GM21786 (cell line): Measurements from ENCODE around the gene DDAH1.
"Not testable (repeated sequence)": the region's sequence is repeated elsewhere in the genome, so short reads cannot be mapped to it uniquely, and the experiment has no call there.

Experiments
- ATAC-seq: cut with Tn5 transposase; IDR thresholded peaks from one replicate; pipeline ENCODE4 v1.9.1; 2021; ENCODE audit not compliant: unreplicated experiment

Gene DDAH1

DNA sequence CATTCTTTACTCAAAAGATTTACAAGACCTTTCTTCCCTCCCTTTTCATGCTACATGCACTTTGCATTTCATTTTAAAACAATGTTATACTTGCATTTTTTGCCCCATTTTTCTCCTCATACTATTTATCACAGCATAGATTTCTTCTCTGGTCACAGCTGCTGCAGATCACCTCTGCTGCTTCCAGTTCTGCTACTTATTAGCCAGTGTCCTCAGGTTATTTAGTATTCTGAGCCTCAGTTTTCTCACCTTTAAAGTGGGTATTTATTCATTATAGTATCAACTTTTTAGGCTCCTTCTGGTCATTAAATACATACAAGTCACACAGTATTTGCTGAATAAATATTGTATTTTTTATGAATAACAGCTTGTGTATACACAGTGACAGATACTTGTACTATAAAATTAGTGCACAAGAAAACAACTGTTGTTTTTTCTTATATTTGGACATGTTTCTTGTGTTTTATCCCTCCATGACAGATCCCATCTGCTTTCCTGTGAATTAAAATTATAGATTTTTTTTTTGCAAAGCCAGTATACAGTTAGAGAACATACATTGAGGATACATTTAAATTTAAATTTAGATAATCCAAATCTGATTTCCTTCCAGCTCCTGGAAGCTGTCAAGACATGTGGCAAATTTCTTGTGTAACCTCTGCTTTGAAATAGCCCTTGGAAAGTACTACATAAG is 103.2 kb downstream of the DDAH1 start:
- no peak for ATAC-seq

DNA sequence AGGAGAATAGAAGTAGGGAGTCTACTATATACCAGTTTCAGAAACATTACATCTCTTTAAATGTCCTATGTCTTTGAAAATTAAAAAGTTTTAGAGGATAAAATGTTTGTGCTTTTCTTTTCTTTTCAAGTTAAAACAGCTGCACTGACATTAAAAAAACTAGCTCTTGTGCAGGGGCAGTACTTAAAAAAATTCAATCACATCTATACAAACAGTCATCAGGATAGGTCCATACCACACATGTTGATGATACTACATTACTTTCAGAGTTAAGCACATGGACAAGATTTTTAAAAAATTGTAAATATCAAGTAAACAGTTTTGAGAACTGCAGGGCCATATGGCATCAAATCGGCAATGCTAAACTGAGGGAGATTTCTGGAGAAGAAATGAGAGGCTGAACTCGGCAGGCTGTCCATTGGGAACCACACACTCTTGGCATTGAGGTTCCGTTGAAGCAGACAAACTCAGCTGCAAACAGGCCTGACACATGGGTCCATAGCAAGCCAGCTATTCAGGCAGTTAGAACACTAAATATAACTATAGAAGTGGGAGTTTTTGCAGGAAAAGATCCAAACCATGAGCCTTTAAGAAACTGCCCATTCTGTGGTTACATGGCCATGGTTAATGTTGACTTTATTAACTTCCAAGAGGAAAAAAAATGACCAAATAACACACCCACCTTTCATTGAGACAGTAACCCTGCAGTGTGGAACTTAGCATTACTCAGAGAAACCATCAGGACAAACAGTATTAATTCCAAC is 104.0 kb downstream of the DDAH1 start:
- no peak for ATAC-seq

DNA sequence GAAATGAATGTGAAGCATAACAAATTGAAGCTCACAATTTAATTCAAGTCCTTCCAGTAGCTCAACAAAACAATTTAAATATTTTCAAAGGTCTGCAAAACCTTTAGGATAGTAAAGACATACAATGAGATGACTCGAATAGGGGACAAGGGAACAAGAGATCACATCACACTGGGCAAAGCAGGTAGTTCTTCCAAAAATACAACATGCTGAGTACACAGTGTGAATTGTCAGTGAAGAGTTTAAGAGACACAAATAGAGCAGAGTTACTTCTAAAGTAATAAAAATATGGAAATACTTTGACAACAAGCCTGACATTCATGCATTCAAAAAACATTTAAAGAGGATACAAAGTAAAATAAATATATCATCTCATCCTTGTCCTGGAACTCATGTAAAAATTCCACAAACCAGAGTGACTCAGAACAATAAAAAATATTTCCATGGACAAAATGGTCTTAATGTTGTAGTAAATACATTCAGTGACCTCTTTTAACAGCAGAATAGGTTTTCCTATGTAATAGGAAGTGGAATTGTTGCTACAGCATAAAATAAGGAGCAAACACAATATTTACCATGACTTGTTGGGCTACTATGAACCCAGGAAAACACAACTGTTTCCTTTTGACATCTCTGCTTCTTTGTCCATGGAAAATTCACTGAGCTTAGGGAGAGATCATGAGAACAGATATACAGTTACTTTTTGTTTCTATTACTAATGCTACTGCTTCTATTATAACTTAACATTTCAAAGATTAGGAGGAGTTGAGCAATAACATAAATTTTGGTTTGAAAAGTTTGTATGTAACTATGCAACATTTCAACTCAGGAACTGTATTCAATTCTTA is 104.9 kb downstream of the DDAH1 start:
- ATAC-seq = no peak

DNA sequence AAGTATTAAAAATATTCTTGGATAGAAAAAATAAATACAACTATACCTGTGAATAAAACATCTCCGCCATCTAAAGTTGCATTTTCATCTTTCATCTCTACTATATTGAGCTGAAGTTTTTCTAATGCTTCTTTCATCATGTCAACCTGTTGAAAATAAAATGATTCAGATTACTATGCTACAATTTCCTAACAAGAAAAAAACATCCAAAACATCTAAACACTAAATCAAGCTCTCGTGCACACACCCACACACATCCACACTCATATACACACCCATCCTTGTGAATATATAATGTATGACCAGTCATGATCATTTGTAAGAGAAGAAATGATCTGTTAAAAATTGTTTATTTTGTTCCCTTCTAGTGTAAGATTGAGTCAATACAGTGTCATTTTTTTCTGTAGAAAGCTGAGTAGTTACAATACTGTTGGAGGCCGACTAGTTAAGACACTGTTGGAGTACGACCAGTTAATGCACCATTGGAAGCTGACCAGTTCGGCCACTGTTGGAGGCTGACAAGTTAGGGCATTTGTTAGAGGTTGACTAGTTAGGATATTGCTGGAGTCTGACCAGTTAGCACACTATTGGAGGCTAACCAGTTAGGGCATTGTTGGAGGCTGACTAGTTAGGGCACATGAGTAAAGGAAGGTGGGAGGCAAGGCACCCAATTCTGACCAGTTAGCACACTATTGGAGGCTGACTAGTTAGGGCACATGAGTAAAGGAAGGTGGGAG is 106.1 kb downstream of the DDAH1 start:
- no peak for ATAC-seq

DNA sequence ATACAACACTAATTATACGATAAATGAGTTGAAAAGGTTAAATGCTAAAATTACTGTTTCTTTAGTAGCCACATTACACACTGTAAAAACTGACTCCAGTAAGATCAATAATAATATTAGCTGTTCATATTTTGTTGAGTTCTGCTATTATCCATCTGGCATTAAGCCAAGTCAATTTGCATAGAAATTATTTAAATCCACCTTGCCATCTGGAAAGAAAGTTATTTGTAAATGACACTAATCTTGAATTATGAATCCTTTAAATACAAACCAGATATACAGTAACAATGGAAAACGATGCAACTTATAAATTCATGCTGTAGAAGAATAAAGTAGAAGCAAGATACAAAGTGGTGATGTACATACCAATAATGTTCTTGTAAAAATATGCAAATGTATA is 107.1 kb downstream of the DDAH1 start:
- no peak for ATAC-seq

DNA sequence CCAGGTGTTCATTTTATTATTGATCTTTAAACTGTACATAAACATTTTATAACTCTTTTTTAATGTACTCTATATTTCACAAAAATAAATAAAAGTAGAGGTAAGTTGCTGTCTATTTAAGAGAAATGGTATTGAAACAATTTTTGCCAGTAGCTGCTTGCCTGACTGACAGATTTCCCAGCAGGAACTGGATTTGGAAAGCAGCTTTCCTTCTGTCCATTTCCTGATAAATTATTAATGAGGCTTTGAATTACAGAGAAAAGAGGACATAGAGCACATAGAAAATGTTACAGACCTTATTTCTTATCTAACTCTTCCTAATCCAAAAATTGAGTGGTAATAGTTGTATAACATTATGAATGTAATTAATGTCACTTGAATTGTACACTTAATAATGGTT is 108.8 kb downstream of the DDAH1 start:
- ATAC-seq = no peak

DNA sequence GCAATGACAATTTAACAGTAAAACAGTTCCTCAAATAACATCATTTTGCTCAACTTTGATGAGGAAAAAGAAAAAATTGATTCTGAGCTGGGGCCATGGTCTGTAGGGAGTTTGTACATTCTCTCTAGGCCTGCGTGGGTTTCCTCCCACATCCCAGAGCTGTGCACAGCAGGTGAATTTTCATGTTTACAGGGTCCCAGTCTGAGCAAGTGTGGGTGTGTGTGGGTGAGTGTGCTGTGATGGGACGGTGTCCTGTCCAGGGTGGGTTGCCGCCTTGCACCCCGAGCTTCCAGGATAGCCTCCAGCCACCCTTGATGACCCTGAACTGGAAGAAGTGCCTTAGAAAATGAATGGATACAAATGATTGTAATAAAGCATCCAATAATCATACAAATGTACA is 112.9 kb downstream of the DDAH1 start:
- ATAC-seq = no peak

DNA sequence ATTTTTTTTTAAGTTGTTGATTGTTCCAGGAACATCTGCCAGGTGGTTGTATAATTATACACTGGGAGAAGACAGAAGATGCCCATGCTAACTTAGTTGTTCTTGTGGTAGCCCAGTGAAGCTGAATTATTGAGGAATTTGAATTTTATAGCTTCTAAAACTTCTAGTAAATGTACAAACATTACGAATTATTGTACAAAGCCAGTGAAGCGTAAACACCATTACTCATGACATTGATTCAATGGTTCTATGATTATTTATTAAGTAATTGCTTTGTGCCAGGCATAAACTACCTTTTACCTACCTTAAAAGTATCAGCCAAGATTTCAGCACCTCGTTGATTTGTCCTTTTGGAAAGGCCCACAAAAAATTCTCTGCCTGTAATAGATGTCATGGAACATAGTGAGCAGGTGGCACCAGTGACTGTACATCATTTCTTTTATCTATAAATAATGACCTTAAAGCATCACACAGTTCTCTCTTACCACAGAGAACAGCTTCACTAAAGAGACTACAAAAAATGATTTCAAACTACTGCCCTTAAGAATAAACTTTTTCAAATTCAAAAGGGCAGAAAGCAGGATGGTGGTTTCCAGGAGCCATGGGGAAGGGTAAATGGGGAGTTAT is 113.6 kb downstream of the DDAH1 start:
- ATAC-seq = no peak

DNA sequence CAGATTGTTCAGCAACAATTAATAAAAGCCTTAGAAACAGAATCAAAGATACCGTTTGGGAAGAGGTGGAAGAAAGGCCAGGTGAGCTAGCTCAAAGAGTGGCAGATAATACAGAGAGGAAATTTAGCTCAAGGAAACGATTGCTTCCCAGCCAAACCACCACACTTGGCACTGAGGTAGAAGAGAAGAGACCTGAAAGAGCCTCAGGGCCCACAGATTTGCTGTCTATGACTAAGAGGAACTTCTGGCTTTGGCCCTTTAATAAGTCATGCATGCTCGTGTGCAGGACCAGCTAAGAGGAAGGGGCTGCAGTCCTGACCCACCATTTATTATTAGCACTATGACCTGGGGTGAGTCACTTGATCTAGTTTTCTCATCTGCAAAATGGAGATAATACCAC is 115.7 kb downstream of the DDAH1 start:
- no peak for ATAC-seq

DNA sequence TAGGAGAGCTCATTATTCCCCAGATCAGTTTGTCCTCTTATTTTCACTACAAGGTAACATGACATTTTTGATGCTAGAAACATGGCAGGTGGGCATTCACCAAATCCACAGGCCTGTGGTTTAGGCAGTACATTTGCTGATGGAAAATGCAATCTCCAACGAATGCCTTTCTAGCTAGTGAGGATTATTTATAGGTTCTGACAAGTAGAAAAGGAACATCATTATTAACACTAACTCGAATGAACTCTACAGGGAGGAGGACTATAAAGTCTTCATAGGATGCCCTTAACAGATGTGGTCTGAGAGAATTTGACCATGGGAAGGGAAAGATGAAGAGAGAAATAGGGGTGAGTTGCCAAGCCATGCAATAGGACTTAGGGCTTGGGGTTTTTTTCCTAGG is 117.1 kb downstream of the DDAH1 start:
- ATAC-seq = no peak

DNA sequence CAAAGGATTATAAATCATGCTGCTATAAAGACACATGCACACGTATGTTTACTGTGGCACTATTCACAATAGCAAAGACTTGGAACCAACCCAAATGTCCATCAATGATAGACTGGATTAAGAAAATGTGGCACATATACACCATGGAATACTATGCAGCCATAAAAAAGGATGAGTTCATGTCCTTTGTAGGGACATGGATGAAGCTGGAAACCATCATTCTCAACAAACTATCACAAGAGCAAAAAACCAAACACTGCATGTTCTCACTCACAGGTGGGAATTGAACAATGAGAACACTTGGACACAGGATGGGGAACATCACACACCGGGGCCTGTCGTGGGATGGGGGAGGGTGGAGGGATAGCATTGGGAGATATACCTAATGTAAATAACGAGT is 117.7 kb downstream of the DDAH1 start:
- ATAC-seq = not testable (repeated sequence)

DNA sequence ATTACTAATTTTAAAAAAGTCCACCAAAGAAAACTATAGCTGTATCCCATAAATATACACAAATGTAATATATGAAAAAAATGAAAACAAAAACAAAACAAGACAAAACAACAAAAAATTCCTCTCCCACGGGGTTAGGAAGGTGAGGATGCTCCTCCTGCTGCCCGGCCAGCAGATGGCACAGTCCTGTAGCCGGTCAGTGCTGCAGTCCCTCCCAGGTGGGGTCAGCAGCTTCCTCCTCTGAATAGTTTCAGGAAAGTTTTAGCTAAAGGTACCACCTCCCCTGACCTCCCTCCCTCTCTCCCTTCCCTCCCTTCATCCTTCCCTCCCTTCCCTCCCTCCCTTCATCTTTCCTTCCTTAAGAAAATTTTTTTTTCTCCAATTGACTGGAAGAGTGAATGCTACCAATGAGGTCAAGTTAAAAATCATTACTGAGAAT is 120.7 kb downstream of the DDAH1 start:
- ATAC-seq = no peak

DNA sequence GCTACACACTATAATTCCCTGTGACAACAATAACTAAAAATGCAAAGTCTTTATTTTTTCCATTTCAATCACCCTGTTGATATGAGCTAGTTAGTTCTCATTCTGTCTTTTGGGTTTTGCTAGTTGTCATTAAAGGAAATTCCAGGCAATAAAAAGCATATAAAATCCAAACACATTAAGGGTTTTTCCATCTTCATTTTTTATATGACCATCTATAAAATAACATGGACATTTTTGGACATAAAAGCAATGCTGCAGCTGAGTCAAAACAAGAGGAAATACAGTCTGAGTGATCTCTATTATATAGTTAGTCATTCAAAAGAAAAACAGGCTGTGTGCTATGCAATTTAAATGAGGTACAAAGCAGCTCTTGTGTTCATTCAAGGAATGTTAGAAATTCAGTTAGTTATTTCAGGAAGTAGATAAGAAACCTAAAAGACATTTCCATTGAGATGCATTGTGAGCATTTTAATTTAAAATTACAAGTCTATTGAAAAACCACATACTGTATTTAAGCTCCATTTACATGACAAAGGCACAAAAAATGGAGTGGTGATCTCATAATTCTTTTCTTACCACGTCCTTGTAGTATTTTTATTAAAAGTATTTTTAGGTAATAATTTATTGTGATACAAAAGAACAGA is 121.2 kb downstream of the DDAH1 start:
- ATAC-seq = no peak

DNA sequence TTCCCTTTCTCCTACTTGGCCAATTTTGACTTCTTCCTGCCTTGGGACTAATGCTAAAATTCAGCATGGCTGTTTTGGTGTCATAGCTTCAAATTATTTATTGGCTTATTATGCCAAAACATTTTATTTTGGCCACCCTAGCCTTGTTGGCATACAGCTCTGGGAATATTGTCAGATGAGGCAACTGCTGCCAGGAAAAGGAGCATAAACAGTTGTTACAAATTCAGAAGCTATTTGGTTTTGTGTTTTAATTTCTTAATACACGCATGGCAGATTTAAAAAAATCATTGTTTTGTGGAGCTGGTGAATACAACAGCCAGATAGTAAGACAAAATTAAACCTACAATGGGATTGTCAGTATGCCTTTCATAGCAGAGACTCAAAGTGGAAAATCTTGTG is 121.7 kb downstream of the DDAH1 start:
- no peak for ATAC-seq

DNA sequence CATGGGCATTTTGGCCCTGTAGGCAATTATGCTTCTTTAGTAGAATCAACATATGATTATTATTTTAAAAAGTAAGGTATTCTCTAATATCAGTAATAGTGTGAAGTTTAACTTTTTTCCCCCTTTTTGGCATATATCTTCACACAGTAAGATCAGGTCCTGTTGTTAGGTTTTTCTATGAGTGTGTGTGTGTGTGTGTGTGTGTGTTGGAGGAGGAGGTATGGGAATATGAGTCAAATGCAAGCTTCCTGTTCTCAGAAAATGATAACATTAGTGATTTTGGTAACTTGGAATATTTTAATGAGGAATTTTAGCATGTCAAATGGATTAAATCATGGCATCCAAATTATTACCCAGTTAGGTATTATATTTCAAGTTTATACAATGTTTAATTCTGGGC is 122.8 kb downstream of the DDAH1 start:
- ATAC-seq = no peak

DNA sequence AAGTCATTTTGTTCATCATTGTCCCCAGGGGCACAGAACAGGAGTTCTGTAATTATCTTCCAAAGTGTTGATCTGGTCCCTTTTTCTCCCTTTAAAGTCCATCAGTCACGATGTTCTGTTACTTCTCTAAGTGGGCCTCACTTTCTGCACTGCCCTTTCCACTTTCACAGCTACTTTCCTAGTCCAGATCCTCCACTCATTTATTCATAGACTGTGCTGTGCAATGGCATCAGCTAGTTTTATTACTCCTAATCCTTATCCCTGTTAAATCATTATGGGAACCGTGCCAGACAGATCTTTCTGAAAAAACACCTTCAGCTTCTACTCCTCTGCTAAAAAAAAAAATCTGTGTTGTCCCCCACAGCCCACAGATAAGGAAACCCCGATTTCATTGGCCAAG is 124.5 kb downstream of the DDAH1 start:
- ATAC-seq = no peak

DNA sequence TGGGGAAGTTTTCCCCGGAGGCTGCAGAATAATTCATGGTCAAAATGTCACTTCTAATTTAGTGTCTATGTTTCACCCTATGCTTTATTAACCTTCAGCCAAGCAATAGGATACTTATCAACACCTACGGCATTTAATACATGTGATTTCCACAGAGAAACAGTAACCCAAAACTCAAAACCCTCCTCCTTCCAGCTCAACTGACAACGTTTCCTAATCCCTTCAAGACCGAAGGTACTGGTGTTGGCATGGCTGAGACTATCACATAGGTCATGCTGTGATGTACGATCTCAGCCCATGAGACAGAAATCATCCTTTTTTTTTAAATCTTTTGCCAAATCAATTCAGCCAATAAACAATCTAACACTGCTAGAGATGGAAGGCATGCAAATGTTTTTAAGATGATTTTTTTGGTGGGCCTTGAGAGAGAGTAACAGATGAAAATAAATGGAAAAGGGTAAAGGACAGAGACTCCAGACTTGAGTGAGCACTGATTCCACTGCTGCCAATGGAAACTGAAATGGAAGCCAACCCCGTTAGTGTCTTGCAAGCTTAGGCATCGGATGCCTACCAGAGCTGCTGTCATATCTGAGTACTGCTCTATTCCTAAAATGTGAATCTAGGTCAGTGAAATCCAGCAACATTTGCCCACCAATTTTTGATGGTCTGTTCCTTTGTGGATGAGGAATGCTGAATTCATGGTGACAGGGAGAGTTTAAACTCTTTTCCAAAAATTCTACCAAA is 125.1 kb downstream of the DDAH1 start:
- no peak for ATAC-seq

DNA sequence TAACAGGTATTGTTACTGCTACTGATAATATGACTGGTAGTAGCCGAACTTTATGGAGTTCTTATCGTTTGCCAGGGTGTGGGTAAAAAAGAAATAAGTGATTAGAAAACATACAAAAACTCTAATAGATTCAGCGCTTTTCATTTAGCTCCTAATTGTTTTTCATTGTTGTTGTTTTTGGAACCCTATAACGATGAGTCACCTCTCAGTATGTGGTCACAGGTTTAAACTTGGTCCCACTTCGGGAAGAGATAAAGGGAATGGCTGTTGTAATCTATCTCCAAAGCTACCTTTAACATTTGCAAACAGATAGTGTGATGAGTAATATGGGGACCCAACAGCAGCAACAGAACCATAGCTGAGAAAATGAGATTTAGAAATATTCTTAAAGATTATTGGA is 125.9 kb downstream of the DDAH1 start:
- no peak for ATAC-seq

DNA sequence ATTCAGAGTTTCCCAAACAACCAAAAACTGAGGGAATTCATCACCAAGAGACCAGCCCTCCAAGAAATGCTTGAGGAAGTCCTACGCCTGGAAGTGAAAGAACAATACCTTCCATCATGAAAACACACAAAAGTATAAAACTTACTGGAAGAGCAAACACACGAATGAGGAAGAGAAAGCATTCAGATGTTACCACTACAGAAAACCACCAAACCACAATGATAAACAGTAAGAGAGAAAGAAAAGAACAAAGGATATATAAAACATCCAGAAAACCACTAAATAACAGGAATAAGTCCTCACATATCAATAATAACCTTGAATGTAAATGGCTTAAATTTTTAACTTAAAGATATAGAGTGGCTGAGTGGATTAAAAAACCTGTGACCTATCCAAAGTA is 130.0 kb downstream of the DDAH1 start:
- peak; percentile 57 for ATAC-seq
